Activated naive CD8-positive, alpha-beta T cell treated with anti-CD3 and anti-CD28 coated beads for 36 hours (primary cell): ENCODE data around the gene MICAL3. TPM values are rescaled to one million over a fixed set of nuclear protein-coding genes. Genes with fewer than 3 reads are reported as not detected.
A peak's percentile ranks its signal among the peaks of the same experiment; 100 is the strongest.

ENCODE experiments used
- DNase-seq: peaks from one replicate; pipeline ENCODE4 v3.0.0; 2021
- H3K27ac Mint-ChIP-seq: one replicate; pipeline ENCODE4 v1.8.0; 2022; ENCODE audit warnings: mild to moderate bottlenecking, moderate library complexity, mixed read lengths
- H3K27me3 Mint-ChIP-seq: one replicate; pipeline ENCODE4 v1.8.0; 2022; ENCODE audit warnings: mild to moderate bottlenecking, mixed read lengths
- H3K36me3 Mint-ChIP-seq: one replicate; pipeline ENCODE4 v1.8.0; 2021; ENCODE audit warnings: mild to moderate bottlenecking, mixed read lengths
- H3K4me1 Mint-ChIP-seq: one replicate; pipeline ENCODE4 v1.8.0; 2021; ENCODE audit warnings: mixed read lengths
- H3K4me3 Mint-ChIP-seq: one replicate; pipeline ENCODE4 v1.8.0; 2022; ENCODE audit warnings: mild to moderate bottlenecking, moderate library complexity, mixed read lengths
- H3K9me3 Mint-ChIP-seq: one replicate; pipeline ENCODE4 v1.8.0; 2022; ENCODE audit warnings: mixed read lengths
- total RNA-seq, 2 experiments: library from RNA; stranded (reverse); gene quantifications; one replicate each; pipeline ENCODE4 v1.2.3, GENCODE V29; 2021

The MICAL3 gene
- total RNA-seq, 2 experiments from 2014 or later = 36.6 to 41.3 TPM

- no peaks in the 10 kb centered on the region for H3K9me3 Mint-ChIP-seq
- no peak overlapping the region for H3K27ac Mint-ChIP-seq
- DNase-seq = no peak
- H3K27me3 Mint-ChIP-seq = no peaks in the 10 kb centered on the region
- no peak overlapping the region for H3K4me3 Mint-ChIP-seq
- H3K4me1 Mint-ChIP-seq = peaks cover 3% of the 10 kb centered on the region
- no peaks in the 10 kb centered on the region for H3K36me3 Mint-ChIP-seq
Observed at GRCh38 chr22:17751596-17751995, 272.8 kb downstream of the MICAL3 start.

DNA sequence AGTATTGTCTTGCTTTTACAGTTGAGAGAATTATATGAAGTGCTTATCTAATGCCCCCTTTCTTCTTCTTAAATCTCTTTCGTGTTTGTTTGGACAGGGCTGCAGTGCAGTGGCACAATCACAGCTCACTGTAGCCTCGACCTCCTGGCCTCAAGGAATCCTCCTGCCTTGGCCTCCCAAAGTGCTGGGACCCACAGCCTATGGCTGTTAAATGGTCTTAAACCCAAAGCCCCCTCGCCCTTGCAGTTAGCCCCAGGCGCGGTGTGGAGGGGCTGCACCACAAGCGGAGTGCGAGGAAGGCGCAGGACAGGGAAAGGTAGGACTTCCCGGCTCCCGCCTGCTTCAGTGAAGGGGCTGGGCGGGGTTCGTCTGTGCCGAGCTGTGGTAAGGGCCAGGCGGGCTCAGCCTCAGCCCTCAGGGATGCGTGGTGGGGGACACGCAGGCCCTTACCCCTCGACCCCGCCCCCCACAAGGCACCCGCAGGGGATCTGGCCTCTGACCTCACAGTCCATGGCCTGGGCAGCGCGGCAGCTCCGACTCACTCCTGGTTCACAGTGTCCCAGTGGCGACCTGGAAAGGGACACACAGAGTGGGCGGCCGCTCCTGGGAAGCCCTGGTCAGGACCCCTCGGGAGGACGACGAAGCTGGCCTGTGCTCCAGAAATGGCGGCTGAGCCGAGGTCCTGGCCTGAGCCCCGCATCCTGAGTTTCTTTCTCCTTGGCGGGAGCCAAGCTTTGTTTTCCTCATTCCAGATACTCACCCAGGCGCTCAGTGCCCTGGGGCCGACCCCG lies 274.6 kb downstream of the MICAL3 start:
- Mint-ChIP-seq H3K36me3 (no peaks in the 10 kb centered on the region), H3K4me1 (peaks cover 3% of the 10 kb centered on the region), H3K9me3 (no peaks in the 10 kb centered on the region), H3K4me3 (no peak overlapping the region), H3K27ac (no peak overlapping the region), H3K27me3 (no peaks in the 10 kb centered on the region)
- no peak for DNase-seq

- H3K36me3 Mint-ChIP-seq = no peaks in the 10 kb centered on the region
- no peak for DNase-seq
- no peak overlapping the region for H3K4me3 Mint-ChIP-seq
- H3K9me3 Mint-ChIP-seq = no peaks in the 10 kb centered on the region
- H3K4me1 Mint-ChIP-seq = no peaks in the 10 kb centered on the region
- H3K27ac Mint-ChIP-seq = no peak overlapping the region
- no peaks in the 10 kb centered on the region for H3K27me3 Mint-ChIP-seq
Observed at GRCh38 chr22:17748555-17749353, 275.6 kb downstream of the MICAL3 start.

DNA sequence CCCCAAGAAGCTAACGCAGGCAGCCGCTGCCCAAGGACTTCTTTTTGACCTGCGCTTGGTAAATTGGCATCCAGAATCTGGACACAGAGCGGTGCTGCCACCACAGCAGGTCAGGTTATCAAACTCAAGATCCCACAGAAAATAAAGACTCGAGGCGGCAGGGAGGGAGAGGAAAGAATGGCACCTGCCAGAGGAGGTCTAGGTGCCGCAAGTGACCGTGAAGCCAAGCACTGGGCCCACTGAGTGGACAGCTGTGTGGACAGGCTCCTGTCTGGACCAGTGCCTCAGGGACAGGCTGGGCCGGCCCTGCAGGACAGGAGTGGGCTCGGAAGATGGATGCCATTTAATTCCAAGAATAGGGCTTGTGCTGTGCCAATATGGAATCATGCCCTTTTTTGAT lies 277.4 kb downstream of the MICAL3 start:
- Mint-ChIP-seq H3K27ac (no peak overlapping the region), H3K4me3 (no peak overlapping the region), H3K36me3 (no peaks in the 10 kb centered on the region), H3K9me3 (no peaks in the 10 kb centered on the region), H3K27me3 (no peaks in the 10 kb centered on the region), H3K4me1 (peaks cover 4% of the 10 kb centered on the region)
- DNase-seq = no peak

DNA sequence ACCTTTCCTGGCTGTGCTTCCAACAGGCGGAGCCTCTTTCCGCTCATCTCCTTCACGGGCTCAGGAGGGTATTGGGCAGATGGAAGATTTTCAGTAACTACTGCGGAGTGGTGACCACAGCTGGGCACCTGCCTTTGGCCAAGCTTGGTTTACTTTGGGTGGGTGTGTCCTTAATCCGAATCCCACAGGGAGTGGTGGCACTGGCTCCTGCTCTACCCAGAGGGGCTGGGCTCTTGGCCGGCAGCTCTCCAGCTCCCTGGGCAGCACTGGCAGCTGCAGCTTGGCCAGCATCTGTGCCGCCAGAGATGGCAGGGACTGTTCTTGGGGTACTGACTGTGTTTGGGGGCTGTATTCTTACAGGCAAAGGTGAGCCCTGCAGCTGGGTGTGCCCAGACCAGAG lies 279.9 kb downstream of the MICAL3 start:
- no peak overlapping the region for H3K27ac Mint-ChIP-seq
- H3K9me3 Mint-ChIP-seq = no peaks in the 10 kb centered on the region
- no peak overlapping the region for H3K4me3 Mint-ChIP-seq
- H3K4me1 Mint-ChIP-seq = peaks cover 4% of the 10 kb centered on the region
- no peaks in the 10 kb centered on the region for H3K27me3 Mint-ChIP-seq
- DNase-seq = no peak
- H3K36me3 Mint-ChIP-seq = no peaks in the 10 kb centered on the region

DNA sequence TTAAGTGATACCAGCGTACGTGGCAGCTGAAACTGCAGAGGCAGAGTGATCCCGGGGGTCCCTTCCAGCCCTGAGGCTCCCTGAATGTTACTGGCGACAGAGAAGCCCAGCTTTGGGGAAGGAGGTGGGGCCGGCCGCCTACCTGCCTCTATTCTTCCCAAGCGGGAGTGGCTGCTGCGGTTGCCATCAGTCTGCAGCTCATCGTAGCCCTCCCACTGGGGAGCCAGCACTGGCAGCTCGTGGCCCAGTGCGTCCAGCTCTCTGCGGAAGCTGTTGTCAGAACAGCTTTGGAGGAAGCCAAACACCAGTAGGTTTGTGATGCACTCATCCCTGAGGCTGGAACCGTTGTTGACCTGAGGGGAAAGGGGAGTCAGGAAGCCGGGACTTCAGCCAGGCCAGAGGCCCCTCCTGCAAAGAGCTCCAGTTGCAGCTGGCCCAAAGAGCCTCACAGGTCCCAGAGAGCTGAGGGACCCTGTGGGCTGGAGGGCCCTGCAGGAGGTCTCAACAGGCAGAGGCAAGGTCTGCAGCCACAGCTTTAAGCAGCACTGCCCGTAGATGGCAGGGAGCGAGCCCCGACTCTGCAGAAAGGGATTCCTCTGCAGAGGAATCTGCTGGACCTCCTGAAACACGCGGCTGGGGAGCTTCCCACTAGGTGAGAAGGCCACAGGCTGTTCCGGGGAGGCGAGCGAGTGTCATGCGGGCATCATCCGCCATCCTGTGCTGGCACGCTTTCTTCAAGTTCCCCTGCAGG lies 280.5 kb downstream of the MICAL3 start:
- no peak overlapping the region for H3K27ac Mint-ChIP-seq
- no peaks in the 10 kb centered on the region for H3K36me3 Mint-ChIP-seq
- no peaks in the 10 kb centered on the region for H3K9me3 Mint-ChIP-seq
- DNase-seq = no peak
- no peak overlapping the region for H3K4me3 Mint-ChIP-seq
- no peaks in the 10 kb centered on the region for H3K27me3 Mint-ChIP-seq
- peaks cover 4% of the 10 kb centered on the region for H3K4me1 Mint-ChIP-seq

GRCh38 chr22:17742527-17742902 lies 281.8 kb downstream of the MICAL3 start:
- Mint-ChIP-seq H3K36me3 (no peaks in the 10 kb centered on the region), H3K4me1 (peaks cover 4% of the 10 kb centered on the region), H3K9me3 (no peaks in the 10 kb centered on the region), H3K27me3 (no peaks in the 10 kb centered on the region), H3K4me3 (no peak overlapping the region), H3K27ac (no peak overlapping the region)
- DNase-seq = peak; percentile 74

- no peaks in the 10 kb centered on the region for H3K36me3 Mint-ChIP-seq
- peak overlapping the region; percentile 20 for H3K27ac Mint-ChIP-seq
- H3K4me1 Mint-ChIP-seq = peaks cover 4% of the 10 kb centered on the region
- no peaks in the 10 kb centered on the region for H3K9me3 Mint-ChIP-seq
- H3K27me3 Mint-ChIP-seq = no peaks in the 10 kb centered on the region
- H3K4me3 Mint-ChIP-seq = no peak overlapping the region
- DNase-seq = no peak
Observed at GRCh38 chr22:17741866-17742526, 282.4 kb downstream of the MICAL3 start.

GRCh38 chr22:17739196-17739975 lies 285.0 kb downstream of the MICAL3 start:
- H3K4me1 Mint-ChIP-seq = peaks cover 10% of the 10 kb centered on the region
- no peaks in the 10 kb centered on the region for H3K36me3 Mint-ChIP-seq
- H3K27ac Mint-ChIP-seq = no peak overlapping the region
- no peak overlapping the region for H3K4me3 Mint-ChIP-seq
- H3K27me3 Mint-ChIP-seq = no peaks in the 10 kb centered on the region
- no peak for DNase-seq
- no peaks in the 10 kb centered on the region for H3K9me3 Mint-ChIP-seq

GRCh38 chr22:17738386-17739128 lies 285.8 kb downstream of the MICAL3 start:
- H3K4me1 Mint-ChIP-seq = peaks cover 18% of the 10 kb centered on the region

More at GRCh38 chr22:17738386-17739128, 285.8 kb downstream of the MICAL3 start:
- no peak for DNase-seq
- Mint-ChIP-seq H3K4me3 (no peak overlapping the region), H3K27me3 (no peaks in the 10 kb centered on the region), H3K9me3 (no peaks in the 10 kb centered on the region), H3K27ac (no peak overlapping the region), H3K36me3 (peaks cover 4% of the 10 kb centered on the region)

Other genes with a start within 250 kb of the MICAL3 start
- gene PEX26, start 53.4 kb upstream of the MICAL3 start, total RNA-seq = 10 to 100 TPM; 65.5 to 67.2 TPM
- gene TUBA8, start 86.2 kb upstream of the MICAL3 start, total RNA-seq = 1 to 10 TPM; 1.2 to 1.5 TPM
- 10 to 100 TPM; 16.0 to 17.9 TPM for gene USP18, start 125.6 kb upstream of the MICAL3 start, total RNA-seq